HL-60 (cell line): ENCODE measurements around the gene KLHDC8A.

Source experiments
- CTCF ChIP-seq: IDR thresholded peaks from one replicate; pipeline ENCODE4 v1.5.1; 2011; ENCODE audit warnings: low read length, control low read depth, inconsistent platforms; ENCODE audit not compliant: insufficient read depth
- GABPA ChIP-seq: IDR thresholded peaks from 2 replicates; pipeline ENCODE4 v1.6.1; 2012; ENCODE audit warnings: low read depth
- POLR2AphosphoS5 ChIP-seq: IDR thresholded peaks from 2 replicates; pipeline ENCODE4 v1.6.1; 2012; ENCODE audit warnings: low read depth
- SPI1 ChIP-seq: IDR thresholded peaks from 2 replicates; pipeline ENCODE4 v1.6.1; 2012; ENCODE audit warnings: low read depth, mild to moderate bottlenecking, borderline replicate concordance

GRCh38 chr1:205315008-205315618 is 41.6 kb downstream of the KLHDC8A start:
- no peak for TF ChIP-seq CTCF
- no peak for TF ChIP-seq POLR2AphosphoS5
- no peak for TF ChIP-seq SPI1
- no peak for TF ChIP-seq GABPA
